ENCODE measurements around the gene ABCB11. TPM values are rescaled to one million over a fixed set of nuclear protein-coding genes. Genes with fewer than 3 reads are reported as not detected.

Gene ABCB11
- total and polyA plus RNA-seq, 2 donors from 2014 or later = 0.03 TPM; not detected in 1

DNA sequence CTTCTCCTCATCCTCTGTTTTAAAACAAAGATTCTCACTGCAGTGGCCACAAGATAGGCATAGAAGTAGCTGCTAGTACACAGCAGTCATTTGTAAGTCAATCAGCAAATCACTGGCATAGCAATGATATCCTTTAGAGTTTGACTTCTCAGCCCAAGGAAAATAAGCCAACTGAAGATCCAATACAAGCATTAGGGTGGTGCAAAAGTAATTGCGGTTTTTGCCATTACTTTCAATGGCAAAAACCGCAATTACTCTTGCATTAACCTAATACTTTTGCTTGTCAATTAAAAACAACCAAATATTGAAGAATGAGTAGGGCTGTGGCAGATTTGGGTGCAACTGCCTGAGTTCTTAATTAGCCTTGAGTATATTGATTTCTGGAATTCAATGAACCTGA is 127.2 kb downstream of the ABCB11 start:
- intact Hi-C loops (cut with DNase I) = no loop called here
- DNase-seq (no peak), FAIRE-seq (no peak)
- TF ChIP-seq, protein P1, sequence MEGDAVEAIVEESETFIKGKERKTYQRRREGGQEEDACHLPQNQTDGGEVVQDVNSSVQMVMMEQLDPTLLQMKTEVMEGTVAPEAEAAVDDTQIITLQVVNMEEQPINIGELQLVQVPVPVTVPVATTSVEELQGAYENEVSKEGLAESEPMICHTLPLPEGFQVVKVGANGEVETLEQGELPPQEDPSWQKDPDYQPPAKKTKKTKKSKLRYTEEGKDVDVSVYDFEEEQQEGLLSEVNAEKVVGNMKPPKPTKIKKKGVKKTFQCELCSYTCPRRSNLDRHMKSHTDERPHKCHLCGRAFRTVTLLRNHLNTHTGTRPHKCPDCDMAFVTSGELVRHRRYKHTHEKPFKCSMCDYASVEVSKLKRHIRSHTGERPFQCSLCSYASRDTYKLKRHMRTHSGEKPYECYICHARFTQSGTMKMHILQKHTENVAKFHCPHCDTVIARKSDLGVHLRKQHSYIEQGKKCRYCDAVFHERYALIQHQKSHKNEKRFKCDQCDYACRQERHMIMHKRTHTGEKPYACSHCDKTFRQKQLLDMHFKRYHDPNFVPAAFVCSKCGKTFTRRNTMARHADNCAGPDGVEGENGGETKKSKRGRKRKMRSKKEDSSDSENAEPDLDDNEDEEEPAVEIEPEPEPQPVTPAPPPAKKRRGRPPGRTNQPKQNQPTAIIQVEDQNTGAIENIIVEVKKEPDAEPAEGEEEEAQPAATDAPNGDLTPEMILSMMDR (IDR thresholded peaks at IDR 0.05; ENCODE audit: borderline replicate concordance, extremely low read depth, insufficient read depth) = no peak
- no peak overlapping the region for H3K4me3 ChIP-seq (ENCODE audit: low read length in 3 of 3)
- H3K9ac ChIP-seq (ENCODE audit: low read length in 3 of 3) = no peak overlapping the region
- no peaks in the 10 kb centered on the region for H3K36me3 ChIP-seq (ENCODE audit: control insufficient read depth in 2 of 3, insufficient read depth in 3 of 3, low read length in 3 of 3)
- no peak overlapping the region for H3K27ac ChIP-seq (ENCODE audit: low read depth in 2 of 2, low read length in 2 of 2)
- no peaks in the 10 kb centered on the region for H3K9me3 ChIP-seq (ENCODE audit: control insufficient read depth in 2 of 3, insufficient read depth in 1 of 3, low read length in 3 of 3)
- H3K4me1 ChIP-seq (ENCODE audit: control insufficient read depth in 2 of 3, insufficient read depth in 2 of 3, low read depth in 1 of 3, low read length in 3 of 3) = no peaks in the 10 kb centered on the region
- H3K27me3 ChIP-seq (ENCODE audit: control insufficient read depth, insufficient read depth, low read length) = no peaks in the 10 kb centered on the region

DNA sequence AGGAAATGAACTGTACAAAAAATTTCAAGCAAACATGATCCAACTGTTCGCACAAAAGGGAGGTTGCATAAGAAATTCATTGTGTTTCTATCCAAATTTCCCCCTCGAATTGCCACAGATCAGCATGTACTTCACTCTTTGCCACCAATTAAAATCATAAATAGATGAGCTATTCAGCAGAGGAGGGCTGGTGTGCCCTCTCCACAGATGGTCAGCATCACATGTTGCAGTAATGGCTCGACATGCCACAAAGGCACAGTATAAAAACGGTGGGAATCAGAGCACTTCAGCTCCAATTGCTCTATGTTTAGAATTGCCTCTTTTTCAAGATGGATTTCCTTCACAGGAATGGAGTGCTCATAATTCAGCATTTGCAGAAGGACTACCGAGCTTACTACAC is 130.1 kb downstream of the ABCB11 start, which contains the start of gene G6PC2:
TSS of gene G6PC2 (plus strand) at position 289 of the 400 bp plus-strand sequence. CDS start at position 330, 41 bp downstream.
- Histone ChIP-seq H3K9me3 (ENCODE audit: control insufficient read depth in 2 of 3, insufficient read depth in 1 of 3, low read length in 3 of 3) (no peaks in the 10 kb centered on the region), H3K36me3 (ENCODE audit: control insufficient read depth in 2 of 3, insufficient read depth in 3 of 3, low read length in 3 of 3) (no peaks in the 10 kb centered on the region), H3K4me1 (ENCODE audit: control insufficient read depth in 2 of 3, insufficient read depth in 2 of 3, low read depth in 1 of 3, low read length in 3 of 3) (no peaks in the 10 kb centered on the region), H3K4me3 (ENCODE audit: low read length in 3 of 3) (no peak within 1 kb of the TSS), H3K9ac (ENCODE audit: low read length in 3 of 3) (no peak within 1 kb of the TSS), H3K27ac (ENCODE audit: low read depth in 2 of 2, low read length in 2 of 2) (no peak within 1 kb of the TSS), H3K27me3 (ENCODE audit: control insufficient read depth, insufficient read depth, low read length) (no peaks in the 10 kb centered on the region)
- intact Hi-C loops (cut with DNase I) = no loop called here
- FAIRE-seq = no peak
- TF ChIP-seq, protein P1 (IDR thresholded peaks at IDR 0.05; ENCODE audit: borderline replicate concordance, extremely low read depth, insufficient read depth) = no peak
- DNase-seq = peak in 1 of 5 donors; percentile 25

DNA sequence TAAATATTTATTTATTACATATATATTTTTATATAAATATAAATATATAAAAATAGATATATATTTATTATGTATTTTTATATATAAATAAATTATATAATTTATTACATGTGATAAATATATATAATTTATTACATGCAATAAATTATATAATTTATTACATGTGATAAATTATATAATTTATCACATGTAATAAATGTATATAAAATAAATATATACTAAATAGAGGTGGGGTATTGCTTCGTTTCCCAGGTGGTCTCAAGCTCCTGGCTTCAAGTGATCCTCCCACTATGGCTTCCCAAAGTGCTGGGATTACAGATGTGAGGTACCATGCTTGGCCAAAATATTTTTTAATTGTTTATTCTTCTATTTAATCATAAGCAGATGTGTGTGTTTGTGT is 133.7 kb downstream of the ABCB11 start:
- Histone ChIP-seq H3K4me3 (ENCODE audit: low read length in 3 of 3) (no peak overlapping the region), H3K36me3 (ENCODE audit: control insufficient read depth in 2 of 3, insufficient read depth in 3 of 3, low read length in 3 of 3) (no peaks in the 10 kb centered on the region), H3K27ac (ENCODE audit: low read depth in 2 of 2, low read length in 2 of 2) (no peak overlapping the region), H3K27me3 (ENCODE audit: control insufficient read depth, insufficient read depth, low read length) (no peaks in the 10 kb centered on the region), H3K9me3 (ENCODE audit: control insufficient read depth in 2 of 3, insufficient read depth in 1 of 3, low read length in 3 of 3) (no peaks in the 10 kb centered on the region), H3K9ac (ENCODE audit: low read length in 3 of 3) (no peak overlapping the region), H3K4me1 (ENCODE audit: control insufficient read depth in 2 of 3, insufficient read depth in 2 of 3, low read depth in 1 of 3, low read length in 3 of 3) (no peaks in the 10 kb centered on the region)
- intact Hi-C loops (cut with DNase I) = no loop called here
- FAIRE-seq (no peak), DNase-seq (no peak)
- TF ChIP-seq, protein P1 (IDR thresholded peaks at IDR 0.05; ENCODE audit: borderline replicate concordance, extremely low read depth, insufficient read depth) = no peak

DNA sequence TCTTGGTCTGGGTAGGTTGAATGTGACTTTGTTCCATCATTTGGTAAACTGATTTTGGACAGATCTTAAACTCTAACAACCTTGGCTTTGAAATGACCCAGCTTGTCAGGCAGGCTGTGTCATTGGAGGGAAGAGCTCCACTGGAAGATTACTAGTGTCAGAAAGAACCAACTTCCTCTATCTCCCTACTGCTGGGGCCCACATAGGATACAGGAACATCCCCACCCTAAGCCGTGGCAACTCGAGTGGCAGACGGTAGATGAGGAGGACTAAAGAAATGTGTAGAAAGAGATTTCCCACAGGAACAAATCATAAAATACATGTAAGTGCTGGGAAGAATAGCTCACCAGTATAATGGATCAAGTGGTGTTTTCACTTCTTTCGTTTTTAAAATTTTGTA is 134.3 kb downstream of the ABCB11 start:
- Histone ChIP-seq H3K9ac (ENCODE audit: low read length in 3 of 3) (no peak overlapping the region), H3K36me3 (ENCODE audit: control insufficient read depth in 2 of 3, insufficient read depth in 3 of 3, low read length in 3 of 3) (no peaks in the 10 kb centered on the region), H3K27me3 (ENCODE audit: control insufficient read depth, insufficient read depth, low read length) (no peaks in the 10 kb centered on the region), H3K4me3 (ENCODE audit: low read length in 3 of 3) (no peak overlapping the region), H3K9me3 (ENCODE audit: control insufficient read depth in 2 of 3, insufficient read depth in 1 of 3, low read length in 3 of 3) (no peaks in the 10 kb centered on the region), H3K4me1 (ENCODE audit: control insufficient read depth in 2 of 3, insufficient read depth in 2 of 3, low read depth in 1 of 3, low read length in 3 of 3) (no peaks in the 10 kb centered on the region), H3K27ac (ENCODE audit: low read depth in 2 of 2, low read length in 2 of 2) (no peak overlapping the region)
- FAIRE-seq (no peak), DNase-seq (no peak)
- intact Hi-C loops (cut with DNase I) = no loop called here
- TF ChIP-seq, protein P1 (IDR thresholded peaks at IDR 0.05; ENCODE audit: borderline replicate concordance, extremely low read depth, insufficient read depth) = no peak

All from kidney (tissue), 14 donors.